OCI-LY3 (cell line): ENCODE data around the gene HIC1.

Source experiments
- CTCF ChIP-seq: fragments of 200-600, 300-600 bp; sonication (generic); IDR thresholded peaks from 2 replicates; pipeline ENCODE4 v1.5.1; 2014; ENCODE audit warnings: antibody characterized with exemption, low read length, low read depth
- EZH2phosphoT487 ChIP-seq: fragments of 200-600 bp; shearing (Covaris generic); IDR thresholded peaks from 2 replicates; pipeline ENCODE4 v1.6.1; 2018; ENCODE audit warnings: antibody characterized with exemption, mixed run types, low read depth

- TF ChIP-seq CTCF (no peak), EZH2phosphoT487 (no peak)
Measured at GRCh38 chr17:2034806-2035540, 19.9 kb upstream of the HIC1 start.
